Activated naive CD4-positive, alpha-beta T cell treated with anti-CD3 and anti-CD28 coated beads for 36 hours (primary cell): ENCODE measurements around the gene SPATA9. TPM values are rescaled to one million over a fixed set of nuclear protein-coding genes. Genes with fewer than 3 reads are reported as not detected.

ENCODE experiments used
- CTCF ChIA-PET: fragments of 350-600 bp; sonication (Branson Sonifier 250); formaldehyde crosslinking; loops from one replicate; lab custom pipeline; 2021; ENCODE audit warnings: antibody characterized with exemption; lab: Charles Lee
- DNase-seq: peaks from one replicate; pipeline ENCODE4 v3.0.0-alpha.2; 2020
- H3K27ac Mint-ChIP-seq: one replicate; pipeline ENCODE4 v1.8.0; 2021; ENCODE audit warnings: mild to moderate bottlenecking, mixed read lengths
- H3K27me3 Mint-ChIP-seq: one replicate; pipeline ENCODE4 v1.8.0; 2021; ENCODE audit warnings: low read depth, mixed read lengths
- H3K36me3 Mint-ChIP-seq: one replicate; pipeline ENCODE4 v1.8.0; 2021; ENCODE audit warnings: low read depth, mixed read lengths
- H3K4me1 Mint-ChIP-seq: one replicate; pipeline ENCODE4 v1.8.0; 2021; ENCODE audit warnings: low read depth, mixed read lengths
- H3K4me3 Mint-ChIP-seq: one replicate; pipeline ENCODE4 v1.8.0; 2021; ENCODE audit warnings: mild to moderate bottlenecking, moderate library complexity, mixed read lengths
- H3K9me3 Mint-ChIP-seq: one replicate; pipeline ENCODE4 v1.8.0; 2021; ENCODE audit warnings: mixed read lengths
- intact Hi-C: fragments of 100-400 bp; cut with micrococcal nuclease; formaldehyde crosslinking; loops from one replicate; pipeline ENCODE4 v1.15.1; 2023
- total RNA-seq, 2 experiments: library from RNA; stranded (reverse); gene quantifications; one replicate each; pipeline ENCODE4 v1.2.3, GENCODE V29; 2021

The SPATA9 gene
- total RNA-seq, 2 experiments from 2014 or later: not detected

GRCh38 chr5:95631991-95632675 is 50.7 kb downstream of the SPATA9 start:
- H3K36me3 Mint-ChIP-seq: no peaks in the 10 kb centered on the region
- peak overlapping the region; percentile 94 for H3K27ac Mint-ChIP-seq
- intact Hi-C loops: loop anchor here (1.0 to 5.0 kb wide), 8 partner anchors 14 to 905 kb away; partner anchors contain the start of genes ARSK, ELL2 and RFESD
- H3K4me3 Mint-ChIP-seq: peak overlapping the region; percentile 53
- H3K4me1 Mint-ChIP-seq: peaks cover 20% of the 10 kb centered on the region
- H3K9me3 Mint-ChIP-seq: peaks cover 7% of the 10 kb centered on the region
- CTCF ChIA-PET: interaction anchor here (0.6 to 2.9 kb wide), 5 partner anchors 10 to 326 kb away, joined by 3 to 27 read pairs (median 6); partner anchors contain the start of gene RFESD
- H3K27me3 Mint-ChIP-seq: no peaks in the 10 kb centered on the region
- peak; percentile 89 for DNase-seq

DNA sequence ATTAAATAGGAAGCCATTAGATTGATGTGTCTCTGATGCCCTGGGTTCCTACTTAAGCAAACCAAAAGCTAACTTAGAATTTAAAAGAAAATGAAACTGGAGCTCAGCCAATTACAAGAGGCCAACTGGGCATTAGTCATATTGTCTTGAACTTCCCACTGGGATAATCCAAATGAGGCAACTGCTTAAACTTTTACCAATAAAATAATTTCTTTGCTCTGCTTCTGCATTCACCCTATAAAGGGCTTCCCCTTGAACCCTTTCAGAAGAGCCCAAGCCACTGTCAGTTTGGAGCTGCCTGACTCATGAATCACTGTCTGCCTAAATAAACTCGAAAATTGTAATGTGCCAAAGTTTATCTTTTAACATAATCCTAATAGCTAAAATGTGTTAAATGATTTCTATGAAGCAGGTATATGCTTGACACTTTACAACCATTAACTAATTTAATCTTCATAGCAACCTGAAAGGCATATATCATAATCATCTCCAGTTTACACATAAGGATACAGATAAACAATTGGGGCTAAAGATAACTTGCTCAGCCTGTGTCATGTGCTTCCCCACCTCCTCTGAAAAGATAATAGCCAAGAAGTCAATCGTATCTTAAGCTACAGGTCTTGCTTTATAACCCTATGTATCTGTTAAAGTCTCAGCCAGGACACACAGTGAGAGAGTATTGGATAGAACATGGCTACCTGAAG is 51.4 kb downstream of the SPATA9 start:
- peaks cover 7% of the 10 kb centered on the region for H3K9me3 Mint-ChIP-seq
- CTCF ChIA-PET: interaction anchor here (0.6 to 2.9 kb wide), 5 partner anchors 9 to 327 kb away, joined by 3 to 27 read pairs (median 6); partner anchors contain the start of gene RFESD

GRCh38 chr5:95630394-95630917 is 52.3 kb downstream of the SPATA9 start:
- Mint-ChIP-seq H3K27ac (peak overlapping the region; percentile 2), H3K9me3 (peaks cover 7% of the 10 kb centered on the region), H3K36me3 (no peaks in the 10 kb centered on the region), H3K27me3 (no peaks in the 10 kb centered on the region), H3K4me1 (peaks cover 20% of the 10 kb centered on the region), H3K4me3 (no peak overlapping the region)
- CTCF ChIA-PET: interaction anchor here (2.2 to 2.9 kb wide), 2 partner anchors 8 to 13 kb away, joined by 18 to 27 read pairs; no protein-coding TSS in a partner anchor
- intact Hi-C loops: loop anchor here (5.0 kb wide), 2 partner anchors 332 to 907 kb away; partner anchors contain the start of gene ELL2
- no peak for DNase-seq

More for the DNA sequence above, 51.4 kb downstream of the SPATA9 start:
- peak overlapping the region; percentile 94 for H3K27ac Mint-ChIP-seq
- DNase-seq: no peak
- no peaks in the 10 kb centered on the region for H3K27me3 Mint-ChIP-seq
- H3K4me1 Mint-ChIP-seq: peaks cover 20% of the 10 kb centered on the region
- no peaks in the 10 kb centered on the region for H3K36me3 Mint-ChIP-seq
- H3K4me3 Mint-ChIP-seq: peak overlapping the region; percentile 53
- intact Hi-C loops: loop anchor here (5.0 kb wide), 2 partner anchors 331 to 906 kb away; partner anchors contain the start of gene ELL2

GRCh38 chr5:95628933-95629332 is 53.9 kb downstream of the SPATA9 start:
- Mint-ChIP-seq H3K36me3 (no peaks in the 10 kb centered on the region), H3K27me3 (no peaks in the 10 kb centered on the region), H3K9me3 (peaks cover 7% of the 10 kb centered on the region), H3K4me1 (peaks cover 20% of the 10 kb centered on the region), H3K4me3 (no peak overlapping the region), H3K27ac (no peak overlapping the region)
- intact Hi-C loops: loop anchor here (10.0 kb wide), 1 partner anchor 344 kb away; the partner anchor contains the start of gene MCTP1
- CTCF ChIA-PET: no interaction called here
- DNase-seq: no peak

GRCh38 chr5:95627971-95628810 is 54.6 kb downstream of the SPATA9 start:
- Mint-ChIP-seq H3K36me3 (no peaks in the 10 kb centered on the region), H3K27ac (no peak overlapping the region), H3K27me3 (no peaks in the 10 kb centered on the region), H3K4me3 (no peak overlapping the region), H3K9me3 (peaks cover 7% of the 10 kb centered on the region), H3K4me1 (peaks cover 17% of the 10 kb centered on the region)
- CTCF ChIA-PET: no interaction called here
- intact Hi-C loops: loop anchor here (10.0 kb wide), 1 partner anchor 343 kb away; the partner anchor contains the start of gene MCTP1
- DNase-seq: no peak

- intact Hi-C loops: loop anchor here (10.0 kb wide), 1 partner anchor 342 kb away; the partner anchor contains the start of gene MCTP1
- Mint-ChIP-seq H3K9me3 (no peaks in the 10 kb centered on the region), H3K27ac (no peak overlapping the region), H3K4me3 (no peak overlapping the region), H3K4me1 (peaks cover 18% of the 10 kb centered on the region), H3K27me3 (no peaks in the 10 kb centered on the region), H3K36me3 (no peaks in the 10 kb centered on the region)
- CTCF ChIA-PET: no interaction called here
- DNase-seq: no peak
Observed at GRCh38 chr5:95626701-95627100, 56.1 kb downstream of the SPATA9 start.

GRCh38 chr5:95624368-95624767 is 58.4 kb downstream of the SPATA9 start:
- no peak overlapping the region for H3K27ac Mint-ChIP-seq
- CTCF ChIA-PET: interaction anchor here (0.6 kb wide), 1 partner anchor 660 kb away, joined by 3 read pairs; no protein-coding TSS in a partner anchor
- H3K27me3 Mint-ChIP-seq: no peaks in the 10 kb centered on the region
- peaks cover 20% of the 10 kb centered on the region for H3K4me1 Mint-ChIP-seq
- no peak overlapping the region for H3K4me3 Mint-ChIP-seq
- intact Hi-C loops: loop anchor here (10.0 kb wide), 1 partner anchor 340 kb away; the partner anchor contains the start of gene MCTP1
- DNase-seq: no peak
- no peaks in the 10 kb centered on the region for H3K9me3 Mint-ChIP-seq
- no peaks in the 10 kb centered on the region for H3K36me3 Mint-ChIP-seq

DNA sequence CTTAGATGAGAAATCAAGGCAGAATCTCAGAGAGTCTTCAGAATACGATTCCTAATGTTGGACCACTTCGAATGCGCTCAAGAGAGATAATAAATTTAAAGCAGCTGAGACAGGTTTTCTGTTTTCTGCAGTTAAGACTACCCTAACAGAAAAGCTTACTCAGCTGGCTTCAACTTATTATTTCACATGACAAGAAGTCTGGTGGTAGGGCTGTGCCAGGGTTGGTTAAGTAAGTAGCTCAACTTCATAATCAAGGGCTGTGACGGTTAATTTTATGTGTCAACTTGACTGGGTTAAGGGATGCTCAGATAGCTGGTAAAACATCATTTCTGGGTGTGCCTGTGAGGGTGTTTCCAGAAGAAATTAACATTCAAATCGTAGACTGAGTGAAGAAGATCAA is 59.1 kb downstream of the SPATA9 start:
- H3K9me3 Mint-ChIP-seq: no peaks in the 10 kb centered on the region
- intact Hi-C loops: loop anchor here (10.0 kb wide), 1 partner anchor 339 kb away; the partner anchor contains the start of gene MCTP1
- CTCF ChIA-PET: interaction anchor here (0.6 to 2.6 kb wide), 5 partner anchors 8 to 660 kb away, joined by 3 to 18 read pairs (median 4); partner anchors contain the start of genes ARSK and SKIC3
- H3K4me3 Mint-ChIP-seq: no peak overlapping the region
- H3K27me3 Mint-ChIP-seq: no peaks in the 10 kb centered on the region
- no peaks in the 10 kb centered on the region for H3K36me3 Mint-ChIP-seq
- no peak for DNase-seq
- no peak overlapping the region for H3K27ac Mint-ChIP-seq
- H3K4me1 Mint-ChIP-seq: peaks cover 26% of the 10 kb centered on the region

DNA sequence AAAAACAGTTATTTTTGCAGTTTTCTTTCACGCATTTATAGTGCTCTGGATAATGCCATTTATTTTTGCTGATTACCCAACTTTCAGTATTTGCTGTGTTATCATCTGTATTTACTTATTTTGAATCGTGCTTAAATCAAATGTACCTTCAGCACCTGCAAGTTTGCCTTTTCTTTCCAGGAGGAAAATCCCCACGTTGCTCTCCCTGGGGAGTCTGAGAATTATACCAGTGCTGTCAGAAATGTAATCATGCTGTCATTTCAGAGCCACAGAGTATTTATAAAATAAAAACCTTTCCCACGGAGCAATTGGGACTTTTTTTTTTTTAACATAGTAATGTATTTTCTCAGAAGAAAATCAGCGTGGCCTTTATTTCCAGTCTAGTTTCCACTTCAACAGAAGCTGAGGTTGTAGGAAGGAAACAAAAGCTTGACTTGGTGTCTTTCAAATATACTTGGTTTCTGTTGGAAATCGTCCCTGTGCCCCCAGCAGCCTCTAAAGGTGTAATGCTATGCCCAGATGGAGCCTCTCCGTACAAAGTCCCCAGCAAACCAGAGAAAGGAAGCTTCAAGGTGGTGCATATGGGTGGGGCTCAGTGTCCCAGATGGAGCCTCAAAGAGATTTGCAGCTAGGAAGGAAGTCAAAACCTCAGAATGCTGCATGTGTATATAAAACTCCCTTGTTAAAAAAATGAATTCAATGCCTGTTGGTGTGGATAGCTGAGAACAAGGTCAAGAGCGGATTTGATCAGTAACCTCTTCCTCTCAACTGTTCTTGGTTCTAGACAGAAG is 60.8 kb downstream of the SPATA9 start:
- no peaks in the 10 kb centered on the region for H3K27me3 Mint-ChIP-seq
- peak; percentile 14 for DNase-seq
- peaks cover 31% of the 10 kb centered on the region for H3K4me1 Mint-ChIP-seq
- no peaks in the 10 kb centered on the region for H3K36me3 Mint-ChIP-seq
- CTCF ChIA-PET: interaction anchor here (0.5 to 2.6 kb wide), 7 partner anchors 10 to 295 kb away, joined by 3 to 18 read pairs (median 3); partner anchors contain the start of gene RFESD
- peak overlapping the region; percentile 58 for H3K27ac Mint-ChIP-seq
- intact Hi-C loops: loop anchor here (1.0 to 10.0 kb wide), 2 partner anchors 24 to 337 kb away; partner anchors contain the start of genes MCTP1 and RFESD
- peak overlapping the region; percentile 76 for H3K4me3 Mint-ChIP-seq
- no peaks in the 10 kb centered on the region for H3K9me3 Mint-ChIP-seq

DNA sequence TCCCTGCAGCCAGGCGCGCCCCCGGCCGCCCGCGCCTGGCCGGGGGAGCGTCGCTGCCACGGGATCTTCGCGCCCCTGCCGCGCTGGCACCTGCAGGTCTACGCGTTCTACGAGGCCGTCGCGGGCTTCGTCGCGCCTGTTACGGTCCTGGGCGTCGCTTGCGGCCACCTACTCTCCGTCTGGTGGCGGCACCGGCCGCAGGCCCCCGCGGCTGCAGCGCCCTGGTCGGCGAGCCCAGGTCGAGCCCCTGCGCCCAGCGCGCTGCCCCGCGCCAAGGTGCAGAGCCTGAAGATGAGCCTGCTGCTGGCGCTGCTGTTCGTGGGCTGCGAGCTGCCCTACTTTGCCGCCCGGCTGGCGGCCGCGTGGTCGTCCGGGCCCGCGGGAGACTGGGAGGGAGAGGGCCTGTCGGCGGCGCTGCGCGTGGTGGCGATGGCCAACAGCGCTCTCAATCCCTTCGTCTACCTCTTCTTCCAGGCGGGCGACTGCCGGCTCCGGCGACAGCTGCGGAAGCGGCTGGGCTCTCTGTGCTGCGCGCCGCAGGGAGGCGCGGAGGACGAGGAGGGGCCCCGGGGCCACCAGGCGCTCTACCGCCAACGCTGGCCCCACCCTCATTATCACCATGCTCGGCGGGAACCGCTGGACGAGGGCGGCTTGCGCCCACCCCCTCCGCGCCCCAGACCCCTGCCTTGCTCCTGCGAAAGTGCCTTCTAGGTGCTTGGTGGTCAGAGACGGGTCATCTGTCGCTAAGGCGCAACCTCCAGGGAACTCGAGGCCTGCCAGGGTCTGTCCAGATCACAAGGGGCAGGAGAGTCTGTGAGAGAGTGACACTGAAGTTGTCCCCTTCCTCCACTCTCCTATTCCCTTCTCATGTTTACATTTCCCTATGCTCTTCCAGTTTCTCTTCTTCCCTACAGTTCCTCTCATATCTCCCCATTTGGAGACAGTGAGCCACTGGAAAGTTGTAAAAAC is 61.6 kb downstream of the SPATA9 start:
- Mint-ChIP-seq H3K9me3 (no peaks in the 10 kb centered on the region), H3K27me3 (no peaks in the 10 kb centered on the region), H3K4me1 (peaks cover 31% of the 10 kb centered on the region), H3K4me3 (peak overlapping the region; percentile 76), H3K36me3 (no peaks in the 10 kb centered on the region), H3K27ac (peak overlapping the region; percentile 58)
- intact Hi-C loops: loop anchor here (1.0 to 10.0 kb wide), 3 partner anchors 30 to 336 kb away; partner anchors contain the start of genes ARSK and MCTP1
- CTCF ChIA-PET: interaction anchor here (1.1 to 2.6 kb wide), 2 partner anchors 10 to 249 kb away, joined by 3 to 18 read pairs; no protein-coding TSS in a partner anchor
- peak; percentile 53 for DNase-seq
